Neutrophil (primary cell): ENCODE measurements around the gene ANKLE1.
A peak's percentile ranks its signal among the peaks of the same experiment; 100 is the strongest.
"Not testable (repeated sequence)": the region's sequence is repeated elsewhere in the genome, so short reads cannot be mapped to it uniquely, and the experiment has no call there.

Experiments used
- H3K27ac ChIP-seq: fragments of 200-600 bp; sonication (generic); 2 replicates; pipeline ENCODE4 v1.5.1; 2016; ENCODE audit warnings: mild to moderate bottlenecking, moderate library complexity
- H3K27me3 ChIP-seq: fragments of 200-600 bp; sonication (generic); 2 replicates; pipeline ENCODE4 v1.6.0; 2016; ENCODE audit warnings: mild to moderate bottlenecking
- H3K36me3 ChIP-seq: fragments of 200-600 bp; sonication (generic); 2 replicates; pipeline ENCODE4 v1.5.1; 2017
- H3K4me1 ChIP-seq, 2 experiments: fragments of 200-600 bp in 1 of 2; sonication (generic) in 1 of 2; 1 replicate in 1 of 2; 2 replicates in 1 of 2; pipeline versions ENCODE4 v1.5.1 to v1.6.1; 2013 to 2016; ENCODE audit warnings: low read depth in 1 of 2, low read length in 1 of 2, mild to moderate bottlenecking in 1 of 2, moderate library complexity in 1 of 2; ENCODE audit not compliant: control insufficient read depth in 1 of 2, insufficient read depth in 1 of 2
- H3K4me3 ChIP-seq, 2 experiments: fragments of 200-600 bp in 1 of 2; sonication (generic) in 1 of 2; 1 replicate in 1 of 2; 2 replicates in 1 of 2; pipeline ENCODE4 v1.5.1; 2013 to 2016; ENCODE audit warnings: low read depth in 1 of 2, low read length in 1 of 2, mild to moderate bottlenecking in 1 of 2, moderate library complexity in 1 of 2
- H3K9me3 ChIP-seq: fragments of 200-600 bp; sonication (generic); 2 replicates; pipeline ENCODE4 v1.5.1; 2016
- CTCF ChIP-seq: fragments of 200-600 bp; sonication (generic); IDR thresholded peaks from 2 replicates; pipeline ENCODE4 v1.5.1; 2016; ENCODE audit warnings: antibody characterized with exemption

Gene ANKLE1

GRCh38 chr19:17286752-17287151 lies 5.1 kb downstream of the ANKLE1 start:
- H3K4me1 ChIP-seq: peaks cover 20 to 24% of the 10 kb centered on the region in 2 experiments
- no peaks in the 10 kb centered on the region for H3K9me3 ChIP-seq
- no peak overlapping the region for H3K27ac ChIP-seq
- TF ChIP-seq CTCF: no peak
- no peaks in the 10 kb centered on the region for H3K27me3 ChIP-seq
- no peak overlapping the region for H3K4me3 ChIP-seq
- no peaks in the 10 kb centered on the region for H3K36me3 ChIP-seq

DNA sequence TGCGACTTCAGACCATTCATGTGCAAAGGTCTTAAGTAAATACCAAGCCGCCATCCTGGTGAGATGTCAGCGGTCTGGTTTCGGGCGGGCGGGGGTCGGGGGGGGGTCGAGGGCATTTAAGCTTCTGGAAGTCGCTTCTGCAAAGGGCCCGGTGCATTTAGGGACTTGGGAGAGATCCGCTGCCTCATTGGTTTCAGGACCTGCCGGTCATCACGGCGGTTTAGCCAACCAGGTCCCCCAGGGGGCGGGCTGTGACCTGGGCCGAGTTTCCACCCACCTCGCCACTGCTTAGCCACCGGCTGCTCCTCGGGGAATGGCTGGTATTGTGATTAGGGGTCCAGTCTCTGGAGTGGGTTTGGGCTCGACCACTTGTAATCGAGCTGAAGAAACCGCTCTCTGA lies 7.8 kb downstream of the ANKLE1 start:
- H3K4me1 ChIP-seq: peaks cover 21 to 24% of the 10 kb centered on the region in 2 experiments
- no peaks in the 10 kb centered on the region for H3K9me3 ChIP-seq
- no peak for TF ChIP-seq CTCF
- no peak overlapping the region for H3K4me3 ChIP-seq
- no peak overlapping the region for H3K27ac ChIP-seq
- H3K27me3 ChIP-seq: no peaks in the 10 kb centered on the region
- peaks cover 5% of the 10 kb centered on the region for H3K36me3 ChIP-seq

DNA sequence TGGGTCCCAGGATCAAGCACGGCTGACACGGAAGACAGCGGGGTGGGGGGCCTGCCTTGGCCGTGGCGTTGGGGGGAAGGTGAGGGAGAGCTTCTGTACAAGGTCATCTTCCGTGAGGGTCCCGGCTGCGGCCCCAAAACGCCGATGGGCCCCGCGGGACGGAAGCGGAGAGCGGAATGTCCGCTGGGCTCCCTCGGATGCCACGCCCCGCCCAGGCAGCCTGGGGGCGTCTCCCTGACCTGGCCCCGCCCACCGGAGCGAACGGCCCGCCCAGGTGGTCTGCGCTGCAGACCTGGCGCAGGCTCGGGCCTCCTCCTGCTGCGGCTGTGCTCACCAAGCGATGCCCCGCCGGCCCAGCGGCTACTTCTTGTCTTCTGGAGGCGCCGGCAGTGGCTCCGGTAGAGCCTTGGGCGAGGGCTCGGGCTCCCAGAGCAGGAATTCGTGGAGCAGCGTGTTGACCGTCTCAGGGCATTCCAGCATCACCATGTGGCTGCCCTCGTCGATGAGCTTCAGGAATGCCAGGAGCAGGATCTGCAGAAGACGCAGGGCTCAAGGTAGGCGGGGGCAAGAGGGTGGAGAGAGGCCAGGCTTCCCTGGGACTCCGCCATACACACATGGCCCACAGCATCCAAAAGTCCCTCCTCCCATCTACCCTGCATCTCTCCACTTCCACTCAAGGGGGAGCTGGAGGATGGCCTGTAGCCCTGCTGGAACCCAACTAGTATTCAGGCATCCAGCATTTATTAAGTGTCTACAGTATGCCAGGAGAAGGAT lies 10.8 kb downstream of the ANKLE1 start:
- H3K9me3 ChIP-seq: no peaks in the 10 kb centered on the region
- H3K36me3 ChIP-seq: peaks cover 5% of the 10 kb centered on the region
- H3K27ac ChIP-seq: peak overlapping the region; percentile 47
- peaks cover 32 to 39% of the 10 kb centered on the region in 2 experiments for H3K4me1 ChIP-seq
- no peak for TF ChIP-seq CTCF
- H3K27me3 ChIP-seq: no peaks in the 10 kb centered on the region
- H3K4me3 ChIP-seq: peak overlapping the region; percentile 60 to 69

- TF ChIP-seq CTCF: no peak
- H3K4me3 ChIP-seq: no peak overlapping the region
- H3K36me3 ChIP-seq: peaks cover 5% of the 10 kb centered on the region
- H3K27me3 ChIP-seq: no peaks in the 10 kb centered on the region
- H3K27ac ChIP-seq: no peak overlapping the region
- peaks cover 33 to 40% of the 10 kb centered on the region in 2 experiments for H3K4me1 ChIP-seq
- H3K9me3 ChIP-seq: no peaks in the 10 kb centered on the region
Observed at GRCh38 chr19:17293605-17294004, 11.9 kb downstream of the ANKLE1 start.

GRCh38 chr19:17294051-17294891 lies 12.6 kb downstream of the ANKLE1 start:
- H3K4me1 ChIP-seq: peaks cover 33 to 40% of the 10 kb centered on the region in 2 experiments
- H3K36me3 ChIP-seq: peaks cover 5% of the 10 kb centered on the region
- H3K27ac ChIP-seq: no peak overlapping the region
- no peak overlapping the region for H3K4me3 ChIP-seq
- no peaks in the 10 kb centered on the region for H3K27me3 ChIP-seq
- no peaks in the 10 kb centered on the region for H3K9me3 ChIP-seq
- no peak for TF ChIP-seq CTCF

DNA sequence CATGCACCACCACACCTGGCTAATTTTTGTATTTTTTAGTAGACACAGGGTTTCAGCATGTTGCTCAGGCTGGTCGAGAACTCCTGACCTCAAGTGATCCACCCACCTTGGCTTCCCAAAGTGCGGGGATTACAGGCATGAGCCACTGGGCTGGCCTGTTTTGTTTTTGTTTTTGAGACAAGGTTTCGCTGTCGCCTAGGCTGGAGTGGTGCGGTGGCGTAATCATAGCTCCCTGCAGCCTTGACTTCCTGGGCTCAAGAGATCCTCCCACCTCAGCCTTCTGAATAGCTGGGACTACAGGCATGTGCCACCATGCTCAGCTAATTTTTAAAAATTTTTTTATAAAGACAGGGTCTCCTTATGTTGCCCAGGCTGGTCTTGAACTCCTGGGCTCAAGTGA lies 13.8 kb downstream of the ANKLE1 start:
- peaks cover 21 to 30% of the 10 kb centered on the region in 2 experiments for H3K4me1 ChIP-seq
- not testable (repeated sequence) for H3K36me3 ChIP-seq, H3K9me3 ChIP-seq, H3K27ac ChIP-seq, H3K27me3 ChIP-seq, H3K4me3 ChIP-seq
